K562 treated with DMSO at 1 percent for 48 hours (cell line): ENCODE data around the gene UPF3B. TPM values are rescaled to one million over a fixed set of nuclear protein-coding genes. Genes with fewer than 3 reads are reported as not detected.

ENCODE experiments used
- total RNA-seq: library from RNA; unstranded; fragments of 300-600 nt; gene quantifications from 2 replicates; pipeline ENCODE4 v1.2.3, GENCODE V29; 2022; ENCODE audit warnings: low replicate concordance; ENCODE audit errors: extremely low read depth

UPF3B gene, protein sequence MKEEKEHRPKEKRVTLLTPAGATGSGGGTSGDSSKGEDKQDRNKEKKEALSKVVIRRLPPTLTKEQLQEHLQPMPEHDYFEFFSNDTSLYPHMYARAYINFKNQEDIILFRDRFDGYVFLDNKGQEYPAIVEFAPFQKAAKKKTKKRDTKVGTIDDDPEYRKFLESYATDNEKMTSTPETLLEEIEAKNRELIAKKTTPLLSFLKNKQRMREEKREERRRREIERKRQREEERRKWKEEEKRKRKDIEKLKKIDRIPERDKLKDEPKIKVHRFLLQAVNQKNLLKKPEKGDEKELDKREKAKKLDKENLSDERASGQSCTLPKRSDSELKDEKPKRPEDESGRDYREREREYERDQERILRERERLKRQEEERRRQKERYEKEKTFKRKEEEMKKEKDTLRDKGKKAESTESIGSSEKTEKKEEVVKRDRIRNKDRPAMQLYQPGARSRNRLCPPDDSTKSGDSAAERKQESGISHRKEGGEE
- not detected in 2 replicates for total RNA-seq

DNA sequence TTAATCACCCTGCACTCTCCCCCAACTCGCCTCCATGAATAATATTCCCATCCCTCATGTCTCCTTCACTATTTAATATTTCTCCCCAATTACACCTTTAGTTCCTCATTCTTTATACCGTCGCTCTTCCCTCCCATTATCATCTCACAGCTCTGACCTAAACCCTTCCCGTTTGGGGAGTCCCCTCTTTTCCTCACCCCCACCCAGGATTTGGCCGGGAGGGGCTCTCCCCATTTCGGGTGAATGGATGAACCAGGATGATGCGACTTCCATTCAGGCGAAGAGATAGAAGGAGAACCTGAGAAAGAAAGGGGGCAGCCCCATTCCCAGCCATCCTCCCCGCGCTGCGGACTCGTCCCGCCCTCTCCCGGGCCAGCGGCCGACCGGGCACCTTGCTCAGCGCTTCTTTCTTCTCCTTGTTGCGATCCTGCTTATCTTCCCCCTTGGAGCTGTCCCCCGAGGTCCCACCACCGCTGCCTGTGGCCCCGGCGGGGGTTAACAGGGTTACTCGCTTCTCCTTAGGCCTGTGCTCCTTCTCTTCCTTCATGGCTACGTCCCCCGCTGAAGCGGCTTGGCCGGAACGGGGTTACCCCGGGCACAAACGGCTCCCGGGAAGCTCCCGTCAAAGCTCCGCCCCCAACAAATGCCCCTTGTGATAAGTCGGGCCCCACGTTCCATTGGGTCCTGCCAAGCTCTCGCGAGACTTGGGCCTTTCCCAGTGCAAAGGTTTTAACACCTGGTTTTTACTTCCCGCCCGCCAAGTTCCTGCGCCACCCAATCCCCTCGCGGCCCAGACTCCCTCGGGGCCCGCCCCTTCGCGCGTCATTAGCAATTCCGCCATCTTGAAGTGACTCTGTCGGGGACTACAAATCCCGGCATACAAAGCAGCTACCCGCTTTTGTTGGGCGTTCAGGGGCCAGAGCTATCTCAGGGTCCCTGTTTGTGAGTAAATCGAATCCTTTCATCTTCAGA, at the start of gene UPF3B:
TSS of gene UPF3B (minus strand) at position 582 of the 972 bp plus-strand sequence. CDS start at position 547, 35 bp downstream.

DNA sequence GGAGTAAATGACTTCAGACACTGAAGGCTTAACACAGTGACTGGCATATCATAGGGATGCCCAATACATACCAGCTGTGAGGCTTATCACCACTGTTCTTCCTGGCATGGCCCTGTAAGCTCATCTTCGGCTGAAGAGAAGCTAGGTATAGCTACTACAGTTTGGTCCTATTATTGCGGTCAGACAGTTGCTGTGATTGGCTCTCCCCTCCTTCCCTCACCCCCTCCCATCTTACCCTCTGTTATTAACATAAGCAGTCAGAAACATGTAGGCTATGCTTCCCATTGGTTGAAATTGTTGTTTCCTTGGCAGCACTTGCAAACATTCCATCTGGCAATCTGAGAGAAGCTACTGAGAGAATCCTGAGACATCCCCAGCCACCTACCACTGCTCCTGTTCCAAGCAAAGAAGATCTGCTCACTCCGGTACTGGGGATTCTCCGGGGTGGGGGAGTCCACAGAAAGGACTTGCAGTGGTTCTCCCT, 43.1 kb upstream of the UPF3B start, which contains the start of gene AKAP14:
TSS of gene AKAP14 (plus strand) at position 51 of the 484 bp plus-strand sequence. CDS start 7,331 bp downstream, outside the sequence.

DNA sequence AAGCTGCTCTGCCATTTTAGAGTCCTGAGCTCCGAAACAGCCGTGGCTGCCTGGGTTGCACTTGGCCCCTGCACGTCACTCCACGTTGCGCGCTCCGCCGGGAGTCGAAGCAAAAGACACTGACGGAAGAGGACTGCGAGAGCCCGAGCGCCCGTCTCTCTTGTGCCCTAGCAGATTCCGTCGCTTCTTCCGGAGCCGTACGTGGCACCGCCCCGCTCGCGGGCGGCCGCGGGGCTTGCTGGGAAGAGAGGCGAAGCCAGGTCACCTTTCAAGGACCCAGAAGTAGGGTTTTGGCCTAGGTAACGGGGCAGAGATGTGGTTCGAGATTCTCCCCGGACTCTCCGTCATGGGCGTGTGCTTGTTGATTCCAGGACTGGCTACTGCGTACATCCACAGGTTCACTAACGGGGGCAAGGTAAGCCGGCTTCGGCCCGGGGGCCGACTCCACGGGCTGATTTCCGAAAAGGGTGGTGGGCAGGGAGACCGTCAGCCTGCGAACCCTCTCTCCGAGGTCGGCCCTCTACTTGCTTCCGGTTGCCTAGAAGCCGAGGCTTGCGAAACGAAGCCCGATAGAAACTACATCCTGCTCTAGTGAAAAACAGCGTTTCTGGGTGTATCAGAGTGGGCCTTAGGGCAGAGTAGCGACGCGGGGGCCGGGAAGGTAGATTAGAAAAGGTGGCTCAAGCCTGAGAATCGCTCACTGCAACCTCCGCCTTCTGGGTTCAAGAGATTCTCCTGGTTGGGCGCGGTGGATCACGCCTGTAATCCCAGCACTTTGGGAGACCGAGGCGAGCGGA, 19.0 kb upstream of the UPF3B start, which contains the start of the genes NDUFA1 and RNF113A:
TSS of gene NDUFA1 (plus strand) at position 234 of the 797 bp plus-strand sequence. CDS start at position 314, 80 bp downstream.
TSS of gene RNF113A (minus strand) at position 135 of the 797 bp plus-strand sequence. CDS start at position 15, 120 bp downstream.

DNA sequence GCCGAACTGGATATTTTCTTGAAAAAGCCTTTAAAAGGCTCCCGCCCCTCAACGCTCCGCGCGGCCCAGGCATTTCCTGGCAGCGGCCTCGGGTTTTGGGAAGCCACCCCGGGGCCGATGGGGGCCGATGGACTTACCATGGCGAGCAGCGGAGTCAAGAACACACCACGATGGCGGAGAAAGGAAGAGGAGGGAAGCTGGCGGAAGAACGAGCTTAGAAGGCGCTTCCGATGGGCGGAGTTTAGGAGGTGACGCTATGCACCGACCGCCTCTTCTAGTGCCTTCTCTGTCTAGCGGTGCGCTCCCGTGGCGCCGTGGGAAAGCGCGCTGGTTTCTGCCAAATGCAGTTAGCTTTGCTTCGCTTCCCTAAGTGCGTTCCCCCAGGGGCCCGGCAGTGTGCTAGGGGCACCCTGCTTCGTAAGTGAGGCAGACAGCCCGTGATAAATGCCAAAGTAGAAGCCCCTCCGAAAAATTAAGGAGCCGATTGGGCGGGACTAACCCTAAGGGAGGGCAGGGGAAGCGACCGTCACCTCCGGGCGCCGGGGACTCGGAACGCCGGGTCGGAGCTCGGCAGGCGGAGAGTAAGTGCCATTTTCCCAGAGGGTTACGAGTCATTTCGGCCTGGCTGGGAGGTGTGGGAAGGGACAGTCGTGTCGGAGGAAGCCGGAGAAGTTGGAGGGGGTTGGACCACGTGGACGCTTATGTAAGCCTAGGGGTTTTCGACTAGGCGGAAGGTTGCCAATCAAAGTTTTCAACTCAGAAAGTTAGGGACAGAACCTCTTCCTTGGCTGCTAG, 61.1 kb downstream of the UPF3B start, which contains the start of gene RPL39:
TSS of gene RPL39 (minus strand) at position 194 of the 795 bp plus-strand sequence. CDS start at position 140, 54 bp downstream.

Other genes with a start within 250 kb of the UPF3B start
- gene NKRF, start 246.5 kb downstream of the UPF3B start, total RNA-seq = not detected in 2 replicates
- gene SEPTIN6, start 159.8 kb downstream of the UPF3B start, total RNA-seq = not detected in 2 replicates
- not detected in 2 replicates for gene SOWAHD, start 94.4 kb downstream of the UPF3B start, total RNA-seq
- gene RPL39, start 61.3 kb downstream of the UPF3B start, total RNA-seq = 3,921 TPM in 1 of 2 replicates, not detected in the other
- not detected in 2 replicates for gene RNF113A, start 18.8 kb upstream of the UPF3B start, total RNA-seq
- gene NDUFA1, start 18.9 kb upstream of the UPF3B start, total RNA-seq = not detected in 2 replicates
- gene AKAP14, start 42.9 kb upstream of the UPF3B start, total RNA-seq = not detected in 2 replicates
- gene NKAP, start 90.8 kb upstream of the UPF3B start, total RNA-seq = not detected in 2 replicates
- gene RHOXF2B, start 224.7 kb upstream of the UPF3B start, total RNA-seq = not detected in 2 replicates